ENCODE results near the gene AGL.
"Not testable (repeated sequence)": the region's sequence is repeated elsewhere in the genome, so short reads cannot be mapped to it uniquely, and the experiment has no call there.

Gene AGL

DNA sequence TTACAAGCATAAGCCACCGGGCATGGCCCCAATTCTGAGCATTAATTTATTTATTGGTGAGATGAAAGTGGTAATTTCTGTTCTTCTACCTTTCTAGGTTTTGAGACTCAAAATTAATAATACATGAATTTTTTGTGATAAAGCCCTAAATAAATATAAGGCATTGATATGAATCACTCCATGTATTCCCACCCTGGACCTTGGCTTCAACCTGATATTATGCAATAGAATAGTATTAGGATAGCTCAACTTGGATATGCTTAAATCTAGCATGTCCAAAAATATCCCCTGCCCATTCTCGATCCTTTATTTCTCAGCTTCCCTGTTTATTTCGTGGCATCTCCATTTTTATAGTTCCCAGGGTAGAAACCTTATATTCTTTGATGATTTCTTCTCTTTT, 2.5 kb downstream of the AGL start:
- DNase-seq = no peak

DNA sequence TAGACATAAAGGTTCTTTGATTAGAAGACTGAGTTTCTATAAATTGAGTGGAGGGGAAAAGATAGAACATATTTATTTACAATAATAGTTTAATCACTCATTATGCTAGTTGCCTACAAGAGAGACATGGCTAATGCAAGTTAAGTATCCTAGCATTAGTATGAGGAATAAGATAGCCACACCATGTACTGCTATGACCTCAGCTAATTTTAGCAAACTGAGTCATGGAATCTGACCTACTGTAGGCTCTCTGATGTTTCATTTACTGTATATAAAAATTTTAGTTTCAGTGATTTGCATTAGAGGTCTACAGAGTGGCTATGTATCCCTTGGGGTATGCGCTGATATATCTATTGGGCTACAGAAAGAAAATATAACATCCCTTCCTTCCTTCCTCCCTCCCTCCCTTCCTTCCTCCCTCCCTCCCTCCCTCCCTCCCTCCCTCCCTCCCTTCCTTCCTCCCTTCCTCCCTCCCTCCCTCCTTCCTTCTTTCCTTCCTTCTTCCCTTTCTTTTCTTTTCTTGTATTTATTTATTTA, 5.8 kb downstream of the AGL start:
- DNase-seq = no peak

DNA sequence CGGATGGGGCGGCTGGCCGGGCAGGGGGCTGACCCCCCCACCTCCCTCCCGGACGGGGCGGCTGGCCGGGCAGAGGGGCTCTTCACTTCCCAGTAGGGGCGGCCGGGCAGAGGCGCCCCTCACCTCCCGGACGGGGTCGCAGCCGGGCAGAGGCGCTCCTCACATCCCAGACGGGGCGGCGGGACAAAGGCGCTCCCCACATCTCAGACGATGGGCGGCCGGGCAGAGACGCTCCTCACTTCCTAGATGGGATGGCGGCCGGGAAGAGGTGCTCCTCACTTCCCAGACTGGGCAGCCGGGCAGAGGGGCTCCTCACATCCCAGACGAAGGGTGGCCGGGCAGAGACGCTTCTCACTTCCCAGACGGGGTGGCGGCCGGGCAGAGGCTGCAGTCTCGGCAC, 6.9 kb downstream of the AGL start:
- DNase-seq = not testable (repeated sequence)

- DNase-seq = no peak
Measured at GRCh38 chr1:99858286-99858685, 8.1 kb downstream of the AGL start.

DNA sequence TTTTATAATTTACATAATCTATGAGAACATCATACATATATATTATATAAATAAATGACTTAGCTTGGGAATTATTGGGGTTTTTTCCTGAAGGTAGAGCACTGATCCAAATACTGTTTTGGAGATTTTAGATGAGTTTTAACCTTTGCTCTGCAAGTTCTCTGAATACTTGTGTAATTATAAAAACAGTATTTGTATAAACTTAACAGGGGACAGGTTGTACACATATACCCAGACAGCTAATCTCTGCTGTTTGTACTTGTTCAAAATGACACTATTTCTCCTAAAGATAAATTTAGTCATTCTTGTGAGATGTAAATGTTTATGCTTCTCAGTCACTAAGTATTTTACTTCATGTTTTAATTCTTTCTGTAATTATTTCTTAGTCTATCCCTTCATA, 8.7 kb downstream of the AGL start:
- no peak for DNase-seq

DNA sequence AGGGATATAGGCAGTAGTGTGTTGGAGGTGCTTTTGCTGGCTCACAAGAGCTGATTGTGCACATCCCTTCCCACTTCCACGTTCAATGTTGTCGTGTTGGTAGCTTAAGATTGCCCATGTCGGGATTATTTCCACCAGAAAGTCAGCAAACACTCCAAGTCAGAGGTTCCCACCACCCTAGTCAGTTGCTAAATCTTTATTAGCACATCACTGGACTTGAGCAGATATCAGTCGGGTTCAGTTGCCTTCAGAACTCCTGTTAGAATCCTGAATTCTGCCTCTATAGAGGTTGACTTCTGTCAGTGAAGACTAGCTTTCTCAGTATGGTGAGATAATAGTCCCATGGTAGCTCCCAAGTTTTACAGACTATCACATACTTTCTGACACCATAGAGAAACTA, 10.5 kb downstream of the AGL start:
- DNase-seq = no peak

DNA sequence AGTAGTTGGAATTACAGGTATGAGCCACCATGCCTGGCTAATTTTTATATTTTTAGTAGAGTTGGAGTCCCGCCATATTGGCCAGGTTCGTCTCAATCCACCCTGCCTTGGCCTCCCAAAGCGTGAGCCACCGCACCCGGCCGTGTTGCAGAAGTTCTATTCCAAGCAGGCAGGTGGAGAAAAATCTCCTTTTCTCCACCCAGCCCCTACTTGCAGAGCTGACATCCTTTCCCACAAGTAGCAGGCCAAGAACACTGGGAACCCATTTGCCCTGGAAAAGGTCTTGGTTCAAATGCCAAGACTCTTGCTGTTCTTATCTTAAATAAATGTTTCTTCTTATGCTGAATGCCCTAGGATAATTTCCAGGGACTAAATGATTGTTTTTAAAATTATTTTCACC, 17.5 kb downstream of the AGL start:
- no peak for DNase-seq

GRCh38 chr1:99869304-99869703, 19.1 kb downstream of the AGL start:
- DNase-seq = no peak

- no peak for DNase-seq
Measured at GRCh38 chr1:99869723-99870122, 19.6 kb downstream of the AGL start.

DNA sequence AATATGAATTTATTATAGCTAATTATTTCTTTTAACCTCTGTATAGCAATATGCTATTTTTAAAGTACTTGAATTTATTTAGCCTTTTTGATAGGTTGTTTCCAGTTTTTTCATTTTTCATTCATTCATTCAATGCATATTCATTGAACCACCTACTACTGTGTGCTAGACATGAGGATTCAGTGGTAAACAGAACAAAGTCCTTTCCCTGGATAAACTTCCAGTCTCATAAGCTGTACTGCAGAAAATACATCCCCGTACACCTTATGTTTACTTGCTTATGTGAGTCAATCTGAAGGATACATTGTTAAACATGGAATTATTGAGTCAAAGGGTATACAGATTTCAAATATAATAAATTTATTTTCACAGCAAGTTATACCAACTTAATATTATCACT, 21.9 kb downstream of the AGL start:
- no peak for DNase-seq

GRCh38 chr1:99877568-99877967, 27.4 kb downstream of the AGL start:
- DNase-seq = no peak

GRCh38 chr1:99886179-99886578, 36.0 kb downstream of the AGL start:
- no peak for DNase-seq

DNA sequence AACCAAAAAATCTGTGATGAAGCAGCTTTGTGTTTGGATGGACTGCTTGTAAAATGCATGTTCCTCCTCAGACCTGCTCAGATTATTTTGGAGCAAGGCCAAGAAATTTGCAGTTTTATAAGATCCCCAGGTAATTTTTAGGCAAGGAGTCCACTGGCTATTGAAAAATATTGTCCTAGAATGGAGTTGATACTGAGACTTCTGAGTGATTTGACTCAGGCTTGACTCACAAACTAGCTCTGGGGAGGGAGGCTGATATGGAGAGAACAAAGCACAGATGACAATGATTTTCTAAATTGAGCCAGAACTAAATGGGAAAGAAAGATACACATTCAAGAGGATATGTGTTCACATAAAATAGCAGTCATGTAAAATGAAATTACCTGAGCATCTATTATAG, 36.7 kb downstream of the AGL start:
- no peak for DNase-seq

- no peak for DNase-seq
Measured at GRCh38 chr1:99887890-99888289, 37.7 kb downstream of the AGL start.

DNA sequence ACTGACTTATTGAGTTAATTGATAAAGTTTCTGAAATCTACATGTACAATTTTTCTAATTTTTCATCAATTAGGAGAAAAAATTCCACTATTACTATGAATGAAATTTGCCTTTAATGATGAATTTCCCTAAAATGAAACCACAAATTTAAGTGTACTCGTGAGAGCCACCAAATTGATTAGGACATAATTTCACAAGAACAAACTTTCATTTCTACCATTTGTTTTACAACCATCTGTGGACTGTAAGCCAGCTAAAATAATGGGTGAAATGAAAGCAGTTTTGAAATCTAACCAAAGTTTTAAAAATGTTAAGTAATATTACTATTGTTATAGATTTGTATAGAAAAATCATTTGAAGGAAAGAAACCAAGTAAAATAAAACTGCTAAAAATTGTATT, 41.8 kb downstream of the AGL start:
- no peak for DNase-seq

DNA sequence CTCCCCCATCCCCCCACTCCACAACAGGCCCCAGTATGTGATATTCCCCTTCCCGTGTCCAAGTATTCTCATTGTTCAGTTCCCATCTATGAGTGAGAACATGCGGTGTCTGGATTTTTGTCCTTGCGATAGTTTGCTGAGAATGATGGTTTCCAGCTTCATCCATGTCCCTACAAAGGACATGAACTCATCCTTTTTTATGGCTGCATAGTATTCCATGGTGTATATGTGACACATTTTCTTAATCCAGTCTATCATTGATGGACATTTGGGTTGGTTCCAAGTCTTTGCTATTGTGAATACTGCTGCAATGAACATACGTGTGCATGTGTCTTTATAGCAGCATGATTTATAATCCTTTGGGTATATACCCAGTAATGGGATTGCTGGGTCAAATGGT, 53.1 kb downstream of the AGL start:
- DNase-seq = not testable (repeated sequence)

DNA sequence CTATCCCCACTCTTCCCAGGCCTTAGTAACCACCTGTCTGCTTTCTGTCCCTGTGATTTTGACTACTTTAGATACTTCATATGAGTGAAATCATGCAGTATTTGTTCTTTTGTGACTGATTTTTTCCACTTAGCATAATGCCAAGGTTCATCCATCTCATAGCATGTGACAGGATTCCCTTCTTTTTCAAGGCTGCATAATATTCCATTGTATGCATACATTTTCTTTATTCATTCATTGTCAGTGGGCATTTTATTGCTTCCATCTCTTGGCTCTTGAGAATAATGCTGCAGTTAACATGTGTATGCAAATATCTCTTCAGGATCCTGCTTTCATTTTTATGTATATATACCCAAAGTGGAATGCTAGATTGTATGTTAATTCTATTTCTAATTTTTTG, 56.4 kb downstream of the AGL start:
- DNase-seq = no peak

DNA sequence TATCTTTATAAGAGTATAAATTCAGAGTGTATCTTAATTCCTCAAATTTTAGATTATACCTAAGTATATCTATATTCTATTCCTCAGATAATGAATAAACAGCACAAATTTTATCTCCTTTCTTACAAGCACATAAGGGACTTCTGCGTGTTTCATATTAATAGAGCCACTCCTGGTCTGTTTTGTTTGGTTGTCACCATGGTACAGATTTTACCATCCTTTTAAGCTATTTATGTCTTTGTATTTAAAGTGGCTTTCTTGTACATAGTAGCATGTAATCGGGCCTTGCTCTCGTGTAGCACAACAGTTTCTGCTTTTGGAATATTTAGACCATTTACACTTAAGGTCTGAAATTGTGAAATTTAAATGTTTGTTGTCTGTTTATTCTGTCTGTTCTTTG, 67.1 kb downstream of the AGL start:
- DNase-seq = no peak

DNA sequence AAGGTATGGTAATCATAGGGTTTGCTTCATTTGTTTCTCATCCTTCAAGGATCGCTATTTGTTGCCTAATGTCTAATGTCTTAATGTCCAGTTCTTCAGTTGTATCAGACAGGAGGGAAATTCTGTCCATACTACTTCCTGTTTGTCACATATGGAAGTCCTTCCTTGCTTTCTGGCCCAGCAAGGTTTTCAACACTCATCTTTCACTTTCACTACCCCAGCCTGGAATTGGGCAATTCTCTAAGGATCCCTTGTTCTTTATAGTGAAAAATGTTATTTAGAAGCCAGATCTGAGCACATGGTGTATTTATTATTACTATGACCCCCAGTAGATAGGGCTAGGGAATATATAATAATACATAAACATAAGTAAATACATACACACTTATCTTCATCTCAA, 69.1 kb downstream of the AGL start:
- no peak for DNase-seq

DNA sequence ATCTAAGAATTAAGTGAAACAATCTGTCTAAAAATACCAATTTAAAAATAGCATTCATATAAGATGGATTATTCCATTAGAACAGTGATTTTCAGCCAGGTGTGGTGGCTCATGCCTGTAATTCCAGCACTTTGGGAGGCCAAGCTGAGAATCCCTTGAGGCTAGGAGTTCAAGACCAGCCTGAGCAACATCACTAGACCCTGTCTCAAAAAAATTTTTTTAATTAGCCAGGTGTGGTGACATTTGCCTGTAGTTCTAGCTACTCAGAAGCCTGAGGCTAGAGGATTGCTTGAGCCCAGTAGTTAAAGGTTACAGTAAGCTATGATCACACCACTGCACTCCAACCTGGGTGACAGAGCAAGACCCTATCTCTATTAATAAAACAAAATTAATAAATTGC, 84.6 kb downstream of the AGL start:
- DNase-seq = no peak

DNA sequence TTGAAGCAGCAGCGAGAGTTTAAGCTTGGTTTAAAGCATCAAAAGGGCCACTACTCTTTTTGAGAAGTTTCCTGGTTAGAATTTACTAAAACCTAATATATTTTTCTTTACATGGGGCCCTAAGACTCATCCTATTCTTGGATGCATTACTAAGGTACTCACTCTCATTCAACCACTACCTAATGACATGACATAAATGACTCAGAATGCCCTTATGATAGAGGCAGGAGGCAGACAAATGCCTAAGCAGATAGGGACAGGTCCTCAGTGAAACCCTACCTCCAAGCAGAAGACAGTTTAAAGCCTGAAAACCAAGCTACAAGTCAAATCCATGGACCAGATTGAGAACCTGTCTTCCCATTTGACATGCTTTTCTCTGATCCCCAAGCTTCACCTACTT, 85.4 kb downstream of the AGL start:
- DNase-seq = no peak

- no peak for DNase-seq
Measured at GRCh38 chr1:99936071-99936470, 85.9 kb downstream of the AGL start.

GRCh38 chr1:99942723-99943122, 92.6 kb downstream of the AGL start:
- DNase-seq = no peak

GRCh38 chr1:99943223-99943794, 93.1 kb downstream of the AGL start:
- DNase-seq = no peak

- DNase-seq = no peak
Measured at GRCh38 chr1:99944192-99944591, 94.0 kb downstream of the AGL start.

GRCh38 chr1:99945174-99945573, 95.0 kb downstream of the AGL start:
- DNase-seq = no peak

Measured in activated CD4-positive, alpha-beta T cell treated with anti-CD3 and anti-CD28 coated beads, Interleukin-2, amount 50 U/mL, for 4 hours (primary cell).